ENCODE measurements around the gene INPP5F. TPM values are rescaled to one million over a fixed set of nuclear protein-coding genes. Genes with fewer than 3 reads are reported as not detected.

Gene INPP5F
- total and polyA plus RNA-seq, 9 of the 15 experiments (the other 6 are each of a cell fraction or from before 2014, with no cell fraction given): 1.6 to 7.3 (median 6.0) TPM

GRCh38 chr10:119871881-119872609 lies 146.2 kb downstream of the INPP5F start (continued):
- TF ChIP-seq ESRRB (CRISPR knock-in tag; IDR thresholded peaks at IDR 0.05; ENCODE audit: borderline replicate concordance) (no peak), KHSRP (IDR thresholded peaks at IDR 0.05) (no peak), RERE (CRISPR knock-in tag; IDR thresholded peaks at IDR 0.05; ENCODE audit: borderline replicate concordance) (no peak), MTA1 (IDR thresholded peaks at IDR 0.05; ENCODE audit: borderline replicate concordance) (no peak), ZNF280A (IDR thresholded peaks at IDR 0.05; ENCODE audit: low read depth, partially characterized antibody) (no peak), E2F5 (CRISPR knock-in tag; IDR thresholded peaks at IDR 0.05) (no peak), SMARCC2 (IDR thresholded peaks at IDR 0.05; ENCODE audit: low read depth) (no peak), PBX2 (CRISPR knock-in tag; IDR thresholded peaks at IDR 0.05; ENCODE audit: low read depth) (no peak), PBX2 (tag; conservative IDR thresholded peaks at IDR 0.05; ENCODE audit: low read depth) (no peak), TCF3 (CRISPR knock-in tag; IDR thresholded peaks at IDR 0.05) (no peak), FOXO4 (CRISPR knock-in tag; IDR thresholded peaks at IDR 0.05) (no peak), PCBP1 (IDR thresholded peaks at IDR 0.05; ENCODE audit: low read depth, low read length, poor library complexity, severe bottlenecking) (no peak), ZNF124 (CRISPR knock-in tag; IDR thresholded peaks at IDR 0.05) (no peak), FUS (optimal IDR thresholded peaks at IDR 0.05; ENCODE audit: low read depth, low read length) (no peak), ZNF140 (CRISPR knock-in tag; IDR thresholded peaks at IDR 0.05) (no peak), ATF7 (IDR thresholded peaks at IDR 0.05) (no peak)

Measured in K562 (cell line).